Measurements from ENCODE around the gene CDH2. TPM values are rescaled to one million over a fixed set of nuclear protein-coding genes. Genes with fewer than 3 reads are reported as not detected.

CDH2 gene
- total RNA-seq, 1 donor from 2014 or later: 198 TPM

- no peak overlapping the region for H3K4me3 Mint-ChIP-seq (ENCODE audit: unreplicated experiment)
- H3K27me3 Mint-ChIP-seq (ENCODE audit: low read depth): no peaks in the 10 kb centered on the region
- peaks cover 4% of the 10 kb centered on the region for H3K9me3 Mint-ChIP-seq (ENCODE audit: low read depth)
- DNase-seq (ENCODE audit: low spot score): no peak
- peaks cover 20% of the 10 kb centered on the region for H3K4me1 Mint-ChIP-seq (ENCODE audit: low read depth)
- H3K36me3 Mint-ChIP-seq (ENCODE audit: low read depth): peaks cover 4% of the 10 kb centered on the region
- TF ChIP-seq CTCF (IDR thresholded peaks at IDR 0.05): no peak
- H3K27ac Mint-ChIP-seq (ENCODE audit: unreplicated experiment): no peak overlapping the region
Measured at GRCh38 chr18:28018351-28018750, 158.6 kb downstream of the CDH2 start.

DNA sequence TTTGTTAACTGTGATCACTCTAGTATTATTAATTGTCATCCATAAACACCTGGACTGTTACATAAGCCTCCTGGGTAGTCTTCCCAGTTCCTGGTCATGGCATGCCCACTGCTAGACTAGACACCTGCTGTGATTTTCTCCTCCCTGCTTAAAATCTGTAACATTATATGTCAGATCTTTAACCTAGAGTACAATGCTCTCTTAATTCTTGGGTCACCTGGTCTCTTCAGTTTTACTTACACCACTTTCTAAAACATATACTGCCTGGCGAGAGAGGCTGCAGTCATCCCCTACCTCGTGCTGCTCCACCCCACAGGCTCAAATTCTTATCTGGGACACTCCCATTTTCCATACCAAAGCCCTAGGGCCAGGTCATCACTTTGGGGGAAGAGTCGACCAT lies 161.3 kb downstream of the CDH2 start:
- Mint-ChIP-seq H3K4me3 (ENCODE audit: unreplicated experiment) (no peak overlapping the region), H3K36me3 (ENCODE audit: low read depth) (peaks cover 4% of the 10 kb centered on the region), H3K4me1 (ENCODE audit: low read depth) (peaks cover 40% of the 10 kb centered on the region), H3K27me3 (ENCODE audit: low read depth) (no peaks in the 10 kb centered on the region), H3K27ac (ENCODE audit: unreplicated experiment) (no peak overlapping the region), H3K9me3 (ENCODE audit: low read depth) (peaks cover 4% of the 10 kb centered on the region)
- no peak for TF ChIP-seq CTCF (IDR thresholded peaks at IDR 0.05)
- DNase-seq (ENCODE audit: low spot score): no peak

GRCh38 chr18:28013066-28013465 lies 163.9 kb downstream of the CDH2 start:
- Mint-ChIP-seq H3K36me3 (ENCODE audit: low read depth) (peaks cover 6% of the 10 kb centered on the region), H3K4me3 (ENCODE audit: unreplicated experiment) (no peak overlapping the region), H3K27me3 (ENCODE audit: low read depth) (no peaks in the 10 kb centered on the region), H3K27ac (ENCODE audit: unreplicated experiment) (no peak overlapping the region), H3K9me3 (ENCODE audit: low read depth) (peaks cover 4% of the 10 kb centered on the region), H3K4me1 (ENCODE audit: low read depth) (peaks cover 47% of the 10 kb centered on the region)
- DNase-seq (ENCODE audit: low spot score): no peak
- TF ChIP-seq CTCF (IDR thresholded peaks at IDR 0.05): peak; percentile 85

DNA sequence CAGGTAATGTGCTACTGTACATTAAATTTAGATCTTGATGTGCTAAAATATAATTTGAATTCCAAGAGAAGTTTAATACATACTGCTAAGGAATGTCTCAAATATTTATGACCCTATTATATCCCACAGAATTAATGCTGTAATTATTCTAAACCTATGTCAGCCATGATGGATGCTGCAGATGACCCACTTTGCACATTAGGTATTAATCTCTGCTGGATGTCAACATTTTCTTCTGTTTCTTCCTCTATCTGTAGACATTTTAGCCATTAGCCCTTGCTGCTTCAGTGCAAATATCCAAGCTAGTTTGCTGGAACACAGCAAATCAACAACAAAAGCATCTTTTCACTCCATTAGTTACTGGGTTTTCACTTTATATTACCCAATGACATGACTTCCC lies 164.6 kb downstream of the CDH2 start:
- no peak overlapping the region for H3K4me3 Mint-ChIP-seq (ENCODE audit: unreplicated experiment)
- peaks cover 6% of the 10 kb centered on the region for H3K36me3 Mint-ChIP-seq (ENCODE audit: low read depth)
- no peak for TF ChIP-seq CTCF (IDR thresholded peaks at IDR 0.05)
- no peak for DNase-seq (ENCODE audit: low spot score)
- H3K27me3 Mint-ChIP-seq (ENCODE audit: low read depth): no peaks in the 10 kb centered on the region
- peak overlapping the region; percentile 29 for H3K27ac Mint-ChIP-seq (ENCODE audit: unreplicated experiment)
- no peaks in the 10 kb centered on the region for H3K9me3 Mint-ChIP-seq (ENCODE audit: low read depth)
- peaks cover 47% of the 10 kb centered on the region for H3K4me1 Mint-ChIP-seq (ENCODE audit: low read depth)

GRCh38 chr18:28009589-28009988 lies 167.3 kb downstream of the CDH2 start:
- Mint-ChIP-seq H3K4me3 (ENCODE audit: unreplicated experiment) (no peak overlapping the region), H3K36me3 (ENCODE audit: low read depth) (peaks cover 8% of the 10 kb centered on the region), H3K27me3 (ENCODE audit: low read depth) (no peaks in the 10 kb centered on the region), H3K4me1 (ENCODE audit: low read depth) (peaks cover 56% of the 10 kb centered on the region), H3K27ac (ENCODE audit: unreplicated experiment) (peak overlapping the region; percentile 34), H3K9me3 (ENCODE audit: low read depth) (no peaks in the 10 kb centered on the region)
- DNase-seq (ENCODE audit: low spot score): no peak
- no peak for TF ChIP-seq CTCF (IDR thresholded peaks at IDR 0.05)
